ENCODE results near the gene LINC01488.

LINC01488 gene

DNA sequence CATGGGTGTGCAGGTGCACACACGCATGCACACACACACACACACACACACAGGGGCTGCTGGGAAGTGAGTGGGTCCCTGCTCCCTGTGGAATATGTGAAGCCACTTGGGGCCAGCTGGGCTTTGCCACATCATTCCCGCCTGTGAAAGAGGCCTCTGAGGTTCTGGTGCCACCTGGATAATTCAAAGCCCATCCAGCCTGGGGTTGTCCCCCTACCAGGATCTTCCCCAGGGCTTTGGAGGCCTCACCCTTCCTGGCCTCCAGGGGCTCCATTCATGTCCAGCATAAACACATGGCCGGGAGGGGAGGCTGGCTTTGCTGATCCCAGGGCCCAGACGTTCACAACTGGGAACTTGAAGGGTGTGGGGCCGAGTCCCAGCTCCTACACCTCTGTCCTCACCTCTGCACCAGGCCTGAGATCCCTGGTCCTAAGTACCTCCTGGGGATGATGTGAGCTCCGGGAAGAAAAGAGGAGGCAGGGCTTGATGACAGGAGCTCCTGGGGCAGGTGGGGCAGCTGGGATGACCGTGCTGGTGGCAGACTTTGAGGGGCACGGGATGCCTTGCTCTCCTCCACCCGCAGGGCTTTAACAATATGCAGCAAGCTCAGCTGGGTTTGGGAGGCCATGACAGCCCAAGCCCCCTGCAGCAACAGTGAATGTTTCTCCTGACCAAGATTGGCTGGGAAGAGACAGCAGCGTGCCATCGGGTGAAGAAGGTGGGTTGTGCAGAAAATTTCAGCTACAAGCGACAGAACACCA is 14.2 kb downstream of the LINC01488 start:
- no peak for DNase-seq

DNA sequence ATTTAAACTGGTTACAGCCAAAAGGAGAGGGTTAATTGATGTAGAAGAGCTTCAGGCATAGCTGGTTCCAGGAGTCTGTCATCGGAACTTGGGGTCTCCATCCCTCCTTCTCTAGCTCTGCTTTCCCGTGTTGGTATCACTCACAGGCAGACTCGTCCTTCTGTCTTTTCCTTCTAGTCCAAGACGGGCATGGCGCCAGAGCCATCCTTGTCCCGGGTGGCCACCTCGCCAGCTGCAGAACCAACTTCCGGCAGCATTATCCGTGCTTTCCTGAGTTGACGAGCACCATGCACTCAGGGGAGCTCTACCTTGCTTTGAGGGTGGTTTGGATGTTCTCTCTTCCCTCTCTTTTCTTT is 14.7 kb downstream of the LINC01488 start:
- DNase-seq = no peak

- DNase-seq = no peak
Measured at GRCh38 chr11:69496631-69497220, 15.3 kb downstream of the LINC01488 start.

DNA sequence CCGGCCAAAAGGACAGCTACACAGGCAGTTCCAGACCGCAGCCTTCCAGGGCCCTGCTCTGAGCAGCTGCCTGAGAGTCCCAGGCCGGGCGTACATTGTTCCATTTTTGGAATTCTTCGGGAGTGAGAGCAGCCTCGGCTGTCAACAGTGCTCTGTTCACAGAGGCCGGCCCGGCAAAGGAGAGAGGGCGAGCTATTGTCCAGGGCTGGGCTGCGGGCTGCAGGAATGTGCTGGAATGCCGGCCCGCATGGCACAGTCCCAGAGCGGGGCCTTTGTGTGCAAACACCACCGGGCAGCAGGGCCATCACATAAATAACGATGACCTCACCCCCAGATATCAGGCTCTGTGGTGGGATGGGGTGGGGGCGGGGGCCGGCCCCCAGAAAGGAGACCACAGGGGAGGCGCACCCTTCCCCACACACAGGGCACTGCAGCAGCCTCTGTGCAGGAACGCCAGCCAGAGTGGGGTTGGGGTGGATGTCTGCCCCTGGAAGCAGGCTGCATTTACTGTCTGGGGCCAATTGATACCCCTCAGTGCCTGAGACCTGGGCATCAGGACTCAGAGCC is 15.8 kb downstream of the LINC01488 start:
- no peak for DNase-seq

DNA sequence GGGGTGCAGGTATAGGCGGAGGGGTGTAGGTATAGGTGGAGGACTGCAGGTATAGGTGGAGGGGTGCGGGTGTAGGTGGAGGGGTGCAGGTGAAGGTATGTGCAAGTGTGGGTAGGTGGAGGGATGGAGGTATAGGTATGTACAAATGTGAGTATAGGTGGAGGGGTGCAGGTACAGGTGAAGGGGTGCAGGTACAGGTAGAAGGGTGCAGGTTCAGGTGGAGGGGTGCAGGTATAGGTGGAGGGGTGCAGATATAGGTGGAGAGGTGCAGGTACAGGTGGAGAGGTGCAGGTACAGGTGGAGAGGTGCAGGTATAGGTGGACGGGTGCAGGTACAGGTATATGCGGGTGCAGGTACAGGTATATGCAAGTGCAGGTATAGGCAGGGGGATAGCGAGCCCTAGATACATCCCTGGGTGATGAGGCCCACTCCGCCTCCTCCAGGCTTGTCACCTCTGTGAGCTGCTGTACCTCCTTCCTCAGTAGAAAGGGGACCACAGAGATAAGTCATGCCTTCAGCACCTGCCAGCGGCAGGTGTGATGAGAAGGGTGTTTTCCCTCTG is 17.2 kb downstream of the LINC01488 start:
- DNase-seq = no peak

- no peak for DNase-seq
Measured at GRCh38 chr11:69499186-69499917, 17.9 kb downstream of the LINC01488 start.

GRCh38 chr11:69499918-69500284 is 18.4 kb downstream of the LINC01488 start:
- no peak for DNase-seq

DNA sequence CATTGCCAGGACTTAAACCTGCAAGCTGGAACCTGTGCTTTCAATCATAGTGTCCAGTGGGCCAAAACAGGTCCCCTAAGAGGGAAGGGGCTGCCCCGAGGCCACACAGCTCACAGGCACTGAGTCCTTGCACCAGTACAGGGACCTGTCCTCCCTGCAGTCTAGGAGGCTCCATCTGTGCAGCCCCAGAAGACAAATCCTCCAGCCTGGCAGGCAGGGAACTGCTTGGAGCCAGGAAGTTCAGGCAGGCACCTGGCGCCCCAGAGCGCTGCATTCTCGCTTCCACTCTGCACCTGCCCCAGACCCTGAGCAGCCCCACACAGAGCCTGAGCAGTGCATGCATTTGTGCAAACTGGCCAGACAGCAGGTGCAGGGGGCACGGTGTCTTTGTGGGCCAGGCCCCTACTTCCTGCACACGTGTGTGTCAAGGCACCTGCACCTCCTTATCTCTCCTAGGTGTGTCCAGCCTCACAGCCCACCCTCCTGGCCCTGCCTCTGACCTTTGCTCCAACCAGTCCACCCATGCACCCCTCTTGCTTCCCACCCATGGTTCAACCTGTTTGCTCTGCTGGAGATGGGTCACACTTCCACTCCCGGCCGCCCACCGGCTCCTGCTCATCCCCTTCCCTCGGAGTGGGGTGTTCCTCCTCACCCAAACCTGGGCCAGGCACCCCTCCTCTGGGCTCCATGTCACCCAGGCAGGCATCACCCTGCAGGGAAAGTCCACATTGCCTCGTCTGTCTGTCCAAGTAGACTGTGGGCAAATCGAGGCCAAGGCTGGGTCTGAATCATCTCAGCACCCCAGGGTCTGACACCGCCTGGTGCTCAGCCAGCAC is 19.0 kb downstream of the LINC01488 start:
- no peak for DNase-seq

- DNase-seq = no peak
Measured at GRCh38 chr11:69501121-69501489, 19.6 kb downstream of the LINC01488 start.

DNA sequence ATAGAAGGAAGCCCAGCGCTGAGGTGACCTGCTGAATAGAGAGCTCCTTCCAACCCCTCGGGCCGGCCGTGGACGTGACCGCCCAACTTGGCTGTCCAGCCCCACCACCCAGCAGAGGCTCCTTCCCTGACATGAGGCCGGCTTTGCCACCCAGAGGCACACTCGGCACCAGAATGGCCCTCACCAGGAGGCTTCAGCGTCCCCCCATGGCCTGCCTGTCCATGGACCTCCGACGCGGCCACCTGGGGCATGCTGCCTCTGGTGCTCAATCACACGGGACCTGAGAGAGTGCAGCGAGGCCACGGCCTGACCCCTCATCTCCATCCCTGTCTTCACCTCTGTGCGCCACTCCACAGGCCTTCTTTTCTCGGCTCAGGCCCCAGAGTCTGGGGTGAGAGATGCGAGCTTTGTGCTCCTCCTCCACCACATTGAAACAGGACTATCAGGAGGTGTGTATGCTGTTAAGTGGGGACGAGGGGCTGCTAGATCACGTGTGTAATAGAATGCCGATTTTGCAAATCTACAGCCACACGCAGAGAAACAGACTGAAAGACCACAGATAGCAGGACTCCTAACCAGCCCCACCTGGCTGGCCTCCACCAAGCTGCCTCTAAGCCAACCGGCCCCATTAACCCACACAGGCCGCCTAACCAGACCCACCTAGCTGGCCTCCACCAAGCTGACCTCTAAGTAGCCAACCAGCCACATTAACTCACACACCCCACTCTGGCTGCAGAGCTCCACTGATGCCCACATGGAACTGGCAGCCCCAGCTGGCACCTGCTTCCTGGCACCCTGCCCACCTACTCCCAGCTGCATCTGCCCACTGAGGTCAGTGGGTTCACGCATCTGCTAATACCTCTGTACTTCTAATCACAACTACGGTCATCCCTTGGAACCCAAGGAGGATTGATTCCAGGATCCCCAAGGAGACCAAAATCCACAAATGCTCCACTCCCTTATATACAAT is 20.7 kb downstream of the LINC01488 start:
- DNase-seq = no peak

- DNase-seq = no peak
Measured at GRCh38 chr11:69504127-69504526, 22.7 kb downstream of the LINC01488 start.

GRCh38 chr11:69504576-69505335 is 23.3 kb downstream of the LINC01488 start:
- DNase-seq = no peak

GRCh38 chr11:69508974-69509373 is 27.5 kb downstream of the LINC01488 start:
- DNase-seq = no peak

DNA sequence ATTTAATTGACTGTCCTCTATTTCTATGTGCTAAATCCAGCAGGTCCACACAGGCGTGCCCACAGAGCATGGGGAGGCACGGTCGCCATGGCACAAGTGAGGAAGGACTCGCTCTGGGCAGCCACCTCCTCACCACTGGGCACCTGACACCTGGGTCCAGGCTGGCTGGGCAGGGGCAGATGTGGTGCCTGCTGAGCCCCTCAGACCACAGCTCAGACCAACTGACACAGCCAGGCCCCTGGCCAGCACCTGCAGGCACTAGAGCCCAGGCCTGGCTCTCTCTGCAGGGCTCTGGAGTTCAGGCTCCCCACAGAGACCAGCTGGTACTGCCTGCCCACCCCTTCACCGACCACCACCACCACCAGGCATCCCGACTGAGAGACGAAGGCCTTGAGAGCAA is 27.9 kb downstream of the LINC01488 start:
- DNase-seq = no peak

DNA sequence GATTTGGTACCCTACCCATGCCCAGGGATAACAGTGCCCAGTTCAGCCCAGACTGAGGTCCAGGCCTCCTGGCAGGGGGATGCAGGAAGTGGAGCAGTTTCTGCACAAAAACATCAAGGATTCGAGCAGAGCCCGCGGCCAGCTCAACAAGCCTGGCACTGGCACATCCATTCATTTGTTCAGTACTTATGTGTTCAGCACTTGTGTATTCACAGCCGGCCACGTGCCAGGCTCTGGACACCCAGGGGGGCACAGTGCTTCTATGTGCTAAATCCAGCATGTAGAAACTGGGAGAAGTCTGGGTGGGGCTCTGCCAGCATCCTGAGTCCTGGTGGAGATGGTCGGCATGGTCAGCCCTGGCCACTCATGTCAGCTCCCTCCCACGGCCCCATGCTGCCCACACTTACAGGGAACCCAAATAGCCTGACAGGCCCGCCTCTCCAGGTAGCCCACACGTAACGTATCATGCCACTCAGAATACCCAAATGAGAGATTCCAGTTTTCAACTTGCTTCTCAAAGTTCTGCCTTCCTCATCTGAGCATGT is 28.5 kb downstream of the LINC01488 start:
- no peak for DNase-seq

DNA sequence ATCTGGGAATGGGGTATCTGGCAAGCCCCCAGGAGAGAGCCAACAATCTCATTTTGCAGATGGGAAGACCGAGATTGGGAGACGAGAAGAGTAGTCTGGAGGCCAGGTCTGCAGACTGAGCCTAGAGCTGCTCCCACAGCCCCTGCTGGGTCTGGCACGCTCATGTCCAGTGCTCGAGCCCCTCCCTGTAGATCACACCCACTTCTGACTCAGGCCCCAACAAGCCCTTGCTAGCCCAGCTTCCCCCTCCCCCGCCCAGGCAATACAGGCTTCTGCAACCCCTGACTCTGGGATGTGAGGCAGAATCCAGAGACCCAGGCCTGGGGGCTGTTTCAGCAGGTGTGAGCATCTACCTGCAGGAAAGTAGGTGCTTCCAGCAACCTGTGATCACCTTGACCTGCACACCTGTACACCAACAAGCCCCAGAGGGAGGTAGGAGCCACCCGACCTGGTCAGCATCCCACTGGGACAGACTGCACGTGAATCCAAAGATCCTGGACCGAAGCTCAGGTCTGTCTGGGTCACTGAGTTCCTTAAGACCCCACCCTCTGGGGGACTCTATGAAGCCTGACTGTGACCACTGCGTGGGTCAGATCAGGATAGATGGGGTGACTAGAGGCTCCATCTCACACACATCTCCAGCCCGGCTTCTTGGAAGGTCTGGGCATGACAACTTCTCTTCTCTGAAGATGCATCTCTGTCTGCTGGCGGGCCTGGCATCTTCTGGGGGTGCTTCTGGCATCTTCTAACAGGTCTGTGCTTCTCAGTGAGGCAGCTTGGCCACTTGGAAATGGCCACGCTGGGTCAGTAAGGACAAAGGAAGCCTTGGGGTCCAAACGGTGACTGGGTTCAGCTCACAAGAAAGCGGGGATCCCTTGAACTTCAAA is 29.3 kb downstream of the LINC01488 start:
- no peak for DNase-seq

GRCh38 chr11:69511358-69512055 is 30.0 kb downstream of the LINC01488 start:
- DNase-seq = no peak

- DNase-seq = no peak
Measured at GRCh38 chr11:69512136-69512535, 30.7 kb downstream of the LINC01488 start.

GRCh38 chr11:69512790-69513189 is 31.3 kb downstream of the LINC01488 start:
- no peak for DNase-seq
